Osteocyte (in vitro differentiated cells): Measurements from ENCODE around the gene EID3. TPM values are rescaled to one million over a fixed set of nuclear protein-coding genes. Genes with fewer than 3 reads are reported as not detected.
A peak's percentile ranks its signal among the peaks of the same experiment; 100 is the strongest.

ENCODE experiments used
- DNase-seq: peaks from one replicate; pipeline ENCODE4 v3.0.0; 2021; ENCODE audit warnings: mixed read lengths; ENCODE audit not compliant: unreplicated experiment; ENCODE audit errors: extremely low spot score
- H3K27ac Mint-ChIP-seq: one replicate; pipeline ENCODE4 v1.8.0; 2021; ENCODE audit warnings: mild to moderate bottlenecking, mixed read lengths; ENCODE audit not compliant: unreplicated experiment
- H3K27me3 Mint-ChIP-seq: one replicate; pipeline ENCODE4 v1.8.0; 2021; ENCODE audit warnings: mixed read lengths; ENCODE audit not compliant: unreplicated experiment
- H3K36me3 Mint-ChIP-seq: one replicate; pipeline ENCODE4 v1.8.0; 2021; ENCODE audit warnings: mixed read lengths; ENCODE audit not compliant: unreplicated experiment
- H3K4me1 Mint-ChIP-seq: one replicate; pipeline ENCODE4 v1.8.0; 2021; ENCODE audit warnings: mixed read lengths; ENCODE audit not compliant: unreplicated experiment
- H3K4me3 Mint-ChIP-seq: one replicate; pipeline ENCODE4 v1.8.0; 2021; ENCODE audit warnings: mild to moderate bottlenecking, moderate library complexity, mixed read lengths; ENCODE audit not compliant: unreplicated experiment
- H3K9me3 Mint-ChIP-seq: one replicate; pipeline ENCODE4 v1.8.0; 2021; ENCODE audit warnings: mixed read lengths; ENCODE audit not compliant: unreplicated experiment
- CTCF ChIP-seq: fragments of 200-600 bp; sonication (generic); IDR thresholded peaks from 2 replicates; pipeline ENCODE4 v1.5.0; 2021; ENCODE audit warnings: antibody characterized with exemption, mild to moderate bottlenecking, moderate library complexity
- total RNA-seq: library from RNA; stranded (reverse); gene quantifications from 2 replicates; pipeline ENCODE4 v1.2.1, GENCODE V29; 2021

The EID3 gene
- total RNA-seq, 1 donor from 2014 or later = 3.7 TPM

GRCh38 chr12:104351057-104351983, 47.8 kb downstream of the EID3 start:
- Mint-ChIP-seq H3K4me1 (no peaks in the 10 kb centered on the region), H3K36me3 (peaks cover 46% of the 10 kb centered on the region), H3K27ac (no peak overlapping the region), H3K27me3 (no peaks in the 10 kb centered on the region), H3K4me3 (no peak overlapping the region), H3K9me3 (no peaks in the 10 kb centered on the region)
- DNase-seq = peak; percentile 64
- TF ChIP-seq CTCF = no peak

GRCh38 chr12:104352106-104352713, 48.7 kb downstream of the EID3 start:
- Mint-ChIP-seq H3K4me1 (no peaks in the 10 kb centered on the region), H3K27ac (no peak overlapping the region), H3K9me3 (no peaks in the 10 kb centered on the region), H3K4me3 (no peak overlapping the region), H3K36me3 (peaks cover 43% of the 10 kb centered on the region), H3K27me3 (no peaks in the 10 kb centered on the region)
- DNase-seq = peak; percentile 21
- TF ChIP-seq CTCF = no peak

- H3K4me3 Mint-ChIP-seq = no peak overlapping the region
These were observed 49.8 kb downstream of the EID3 start for GRCh38 chr12:104353012-104353981.

GRCh38 chr12:104354167-104354867, 50.8 kb downstream of the EID3 start:
- peaks cover 25% of the 10 kb centered on the region for H3K36me3 Mint-ChIP-seq
- no peak overlapping the region for H3K4me3 Mint-ChIP-seq
- no peaks in the 10 kb centered on the region for H3K27me3 Mint-ChIP-seq
- H3K9me3 Mint-ChIP-seq = no peaks in the 10 kb centered on the region
- peak; percentile 13 for DNase-seq
- H3K27ac Mint-ChIP-seq = no peak overlapping the region
- TF ChIP-seq CTCF = no peak
- no peaks in the 10 kb centered on the region for H3K4me1 Mint-ChIP-seq

More at GRCh38 chr12:104353012-104353981, 49.8 kb downstream of the EID3 start:
- H3K36me3 Mint-ChIP-seq = peaks cover 35% of the 10 kb centered on the region
- no peak for TF ChIP-seq CTCF
- peak; percentile 40 for DNase-seq
- H3K27me3 Mint-ChIP-seq = no peaks in the 10 kb centered on the region
- H3K4me1 Mint-ChIP-seq = no peaks in the 10 kb centered on the region
- no peak overlapping the region for H3K27ac Mint-ChIP-seq
- H3K9me3 Mint-ChIP-seq = no peaks in the 10 kb centered on the region

Other genes with a start within 250 kb of the EID3 start
- gene HCFC2, start 239.2 kb upstream of the EID3 start, total RNA-seq = 20.1 and 21.3 TPM in 2 replicates
- gene NFYB, start 165.5 kb upstream of the EID3 start, total RNA-seq = 25.2 and 28.9 TPM in 2 replicates
- gene TXNRD1, start 88.0 kb upstream of the EID3 start, total RNA-seq = 88.6 and 100 TPM in 2 replicates
- 7.5 and 8.2 TPM in 2 replicates for gene CHST11, start 153.2 kb downstream of the EID3 start, total RNA-seq